GM12865 (cell line): ENCODE results near the gene NKD1.

Experiments
- DNase-seq: peaks from one replicate; pipeline ENCODE4 v3.0.0; 2010; ENCODE audit warnings: low read depth
- H3K4me3 ChIP-seq: 2 replicates; pipeline ENCODE4 v1.5.1; 2011; ENCODE audit warnings: mild to moderate bottlenecking, low read depth, low read length, control low read depth
- CTCF ChIP-seq: IDR thresholded peaks from 2 replicates; pipeline ENCODE4 v1.5.1; 2011; ENCODE audit warnings: low read length, control low read depth, low read depth, inconsistent platforms; ENCODE audit not compliant: insufficient read depth; ENCODE audit errors: missing control alignments

Gene NKD1

GRCh38 chr16:50598936-50599361, 50.8 kb downstream of the NKD1 start:
- TF ChIP-seq CTCF, result no peak
- no peak overlapping the region for H3K4me3 ChIP-seq
- no peak for DNase-seq

GRCh38 chr16:50599494-50599893, 51.3 kb downstream of the NKD1 start:
- TF ChIP-seq CTCF, result no peak
- no peak for DNase-seq
- no peak overlapping the region for H3K4me3 ChIP-seq

- H3K4me3 ChIP-seq, result no peak overlapping the region
- no peak for DNase-seq
Observed at GRCh38 chr16:50600582-50601283, 52.5 kb downstream of the NKD1 start.

GRCh38 chr16:50601341-50601740, 53.1 kb downstream of the NKD1 start:
- no peak for DNase-seq
- H3K4me3 ChIP-seq, result no peak overlapping the region
- TF ChIP-seq CTCF, result no peak

More at GRCh38 chr16:50600582-50601283, 52.5 kb downstream of the NKD1 start:
- TF ChIP-seq CTCF, result no peak

GRCh38 chr16:50602126-50602525, 53.9 kb downstream of the NKD1 start:
- no peak for DNase-seq
- TF ChIP-seq CTCF, result no peak
- H3K4me3 ChIP-seq, result no peak overlapping the region

- no peak for TF ChIP-seq CTCF
- no peak overlapping the region for H3K4me3 ChIP-seq
Observed at GRCh38 chr16:50602531-50603205, 54.5 kb downstream of the NKD1 start.

More at GRCh38 chr16:50602531-50603205, 54.5 kb downstream of the NKD1 start:
- no peak for DNase-seq
